GM12891 (cell line): ENCODE data around the gene ARHGAP33.

Experiments
- POLR2A ChIP-seq: IDR thresholded peaks from 2 replicates; pipeline ENCODE4 v1.6.1; 2011; ENCODE audit warnings: low read depth, low read length, control low read depth
- POLR2AphosphoS5 ChIP-seq: IDR thresholded peaks from 2 replicates; pipeline ENCODE4 v1.6.1; 2011; ENCODE audit warnings: low read depth, low read length, control low read depth
- POU2F2 ChIP-seq: IDR thresholded peaks from 2 replicates; pipeline ENCODE4 v1.6.1; 2011; ENCODE audit warnings: low read depth, mild to moderate bottlenecking, control low read depth, low read length, moderate library complexity
- SPI1 ChIP-seq: IDR thresholded peaks from 2 replicates; pipeline ENCODE4 v1.6.1; 2011; ENCODE audit warnings: low read depth, low read length, control low read depth
- TAF1 ChIP-seq: IDR thresholded peaks from 2 replicates; pipeline ENCODE4 v1.6.1; 2011; ENCODE audit warnings: low read depth, low read length, control low read depth

GRCh38 chr19:35759697-35760096, 15.7 kb upstream of the ARHGAP33 start:
- TF ChIP-seq POLR2A: no peak
- no peak for TF ChIP-seq POLR2AphosphoS5
- no peak for TF ChIP-seq TAF1
- no peak for TF ChIP-seq SPI1
- TF ChIP-seq POU2F2: no peak
